OCI-LY1 (cell line): ENCODE results near the gene ZFYVE28.

Experiments used
- H2AFZ ChIP-seq: fragments of 200-600 bp; sonication (generic), shearing (Covaris generic); 2 replicates; pipeline ENCODE4 v1.6.0; 2014; ENCODE audit warnings: antibody characterized with exemption, mild to moderate bottlenecking, low read length
- H3F3A ChIP-seq: fragments of 200-600 bp; sonication (generic), shearing (Covaris generic); 2 replicates; pipeline ENCODE4 v1.6.0; 2014; ENCODE audit warnings: mild to moderate bottlenecking, antibody characterized with exemption, low read length, moderate library complexity; ENCODE audit not compliant: insufficient read depth
- H3K27ac ChIP-seq: fragments of 200-600 bp; sonication (generic); 2 replicates; pipeline ENCODE4 v1.5.1; 2014; ENCODE audit warnings: low read length, mixed run types, mild to moderate bottlenecking, low read depth; ENCODE audit not compliant: poor library complexity, severe bottlenecking
- H3K27me3 ChIP-seq: fragments of 200-600 bp; sonication (generic); 2 replicates; pipeline ENCODE4 v1.6.0; 2014; ENCODE audit warnings: antibody characterized with exemption, mild to moderate bottlenecking, low read length, moderate library complexity; ENCODE audit not compliant: insufficient read depth
- H3K36me3 ChIP-seq: fragments of 200-600 bp; sonication (generic); 2 replicates; pipeline ENCODE4 v1.6.1; 2014; ENCODE audit warnings: mild to moderate bottlenecking, antibody characterized with exemption, low read length, moderate library complexity, mixed read lengths; ENCODE audit not compliant: insufficient read depth
- H3K4me1 ChIP-seq: fragments of 200-600 bp; sonication (generic); 2 replicates; pipeline ENCODE4 v1.5.1; 2014; ENCODE audit warnings: mild to moderate bottlenecking, low read length, moderate library complexity; ENCODE audit not compliant: insufficient read depth, severe bottlenecking
- H3K4me2 ChIP-seq: fragments of 200-600 bp; sonication (generic), shearing (Covaris generic); 2 replicates; pipeline ENCODE4 v1.6.1; 2014; ENCODE audit warnings: low read length
- H3K4me3 ChIP-seq: fragments of 200-600 bp; sonication (generic); 2 replicates; pipeline ENCODE4 v1.5.1; 2014; ENCODE audit warnings: low read length, low read depth, mild to moderate bottlenecking, mixed read lengths; ENCODE audit not compliant: poor library complexity, severe bottlenecking
- H3K79me2 ChIP-seq: fragments of 200-600 bp; shearing (Covaris generic); 2 replicates; pipeline ENCODE4 v1.6.1; 2016; ENCODE audit warnings: mixed run types, low read length, mixed read lengths; ENCODE audit not compliant: insufficient read depth
- H3K9ac ChIP-seq: fragments of 200-600 bp; sonication (generic), shearing (Covaris generic); 2 replicates; pipeline ENCODE4 v1.6.1; 2014; ENCODE audit warnings: mild to moderate bottlenecking, low read length, mixed read lengths
- H3K9me2 ChIP-seq: fragments of 200-600 bp; sonication (generic), shearing (Covaris generic); 2 replicates; pipeline ENCODE4 v1.6.1; 2014; ENCODE audit warnings: low read depth, mild to moderate bottlenecking, low read length, mixed read lengths
- H3K9me3 ChIP-seq: fragments of 200-600 bp; shearing (Covaris generic); 2 replicates; pipeline ENCODE4 v1.6.1; 2014; ENCODE audit warnings: low read length, mixed read lengths
- H4K20me1 ChIP-seq: fragments of 200-600 bp; sonication (generic), shearing (Covaris generic); 2 replicates; pipeline ENCODE4 v1.6.0; 2016; ENCODE audit warnings: mild to moderate bottlenecking, low read length; ENCODE audit not compliant: insufficient read depth
- CTCF ChIP-seq: fragments of 200-600 bp; sonication (generic), shearing (Covaris generic); IDR thresholded peaks from 2 replicates; pipeline ENCODE4 v1.5.1; 2017; ENCODE audit warnings: mild to moderate bottlenecking, antibody characterized with exemption, low read length, moderate library complexity, mixed read lengths
- EZH2 ChIP-seq: fragments of 200-600 bp; sonication (generic), shearing (Covaris generic); IDR thresholded peaks from 2 replicates; pipeline ENCODE4 v1.8.0; 2017; ENCODE audit warnings: borderline replicate concordance, mixed run types, mild to moderate bottlenecking, antibody characterized with exemption, low read length, moderate library complexity, mixed read lengths

Gene ZFYVE28

GRCh38 chr4:2399216-2399615 is 19.2 kb downstream of the ZFYVE28 start:
- no peak overlapping the region for H3K4me3 ChIP-seq
- H3K9ac ChIP-seq: no peak overlapping the region
- no peaks in the 10 kb centered on the region for H3F3A ChIP-seq
- H3K27me3 ChIP-seq: no peaks in the 10 kb centered on the region
- no peaks in the 10 kb centered on the region for H3K9me3 ChIP-seq
- no peaks in the 10 kb centered on the region for H4K20me1 ChIP-seq
- no peaks in the 10 kb centered on the region for H3K9me2 ChIP-seq
- H3K4me2 ChIP-seq: no peak overlapping the region
- H2AFZ ChIP-seq: no peak overlapping the region
- H3K4me1 ChIP-seq: no peaks in the 10 kb centered on the region
- no peak overlapping the region for H3K27ac ChIP-seq
- H3K36me3 ChIP-seq: no peaks in the 10 kb centered on the region
- TF ChIP-seq EZH2 (no peak), CTCF (no peak)
- no peaks in the 10 kb centered on the region for H3K79me2 ChIP-seq

- H4K20me1 ChIP-seq: no peaks in the 10 kb centered on the region
- H3K9ac ChIP-seq: no peak overlapping the region
- no peaks in the 10 kb centered on the region for H3K27me3 ChIP-seq
Measured at GRCh38 chr4:2397596-2398379, 20.7 kb downstream of the ZFYVE28 start.

GRCh38 chr4:2396781-2397368 is 21.6 kb downstream of the ZFYVE28 start:
- TF ChIP-seq CTCF: no peak
- no peak for TF ChIP-seq EZH2
- Histone ChIP-seq H3K9ac (no peak overlapping the region), H3K27ac (no peak overlapping the region), H3F3A (no peaks in the 10 kb centered on the region), H3K79me2 (no peaks in the 10 kb centered on the region), H3K4me1 (no peaks in the 10 kb centered on the region), H3K4me3 (no peak overlapping the region), H3K9me3 (no peaks in the 10 kb centered on the region), H3K4me2 (no peak overlapping the region), H3K9me2 (no peaks in the 10 kb centered on the region), H3K27me3 (no peaks in the 10 kb centered on the region), H4K20me1 (no peaks in the 10 kb centered on the region), H3K36me3 (no peaks in the 10 kb centered on the region), H2AFZ (no peak overlapping the region)

More at GRCh38 chr4:2397596-2398379, 20.7 kb downstream of the ZFYVE28 start:
- Histone ChIP-seq H3K4me2 (no peak overlapping the region), H3K79me2 (no peaks in the 10 kb centered on the region), H3K4me1 (no peaks in the 10 kb centered on the region), H3K9me3 (no peaks in the 10 kb centered on the region), H3K36me3 (no peaks in the 10 kb centered on the region), H3K9me2 (no peaks in the 10 kb centered on the region), H3K27ac (no peak overlapping the region), H2AFZ (no peak overlapping the region), H3F3A (no peaks in the 10 kb centered on the region), H3K4me3 (no peak overlapping the region)
- TF ChIP-seq EZH2 (no peak), CTCF (no peak)
